Right lobe of liver (tissue), 6 donors: ENCODE measurements around the gene ABCA9. TPM values are rescaled to one million over a fixed set of nuclear protein-coding genes. Genes with fewer than 3 reads are reported as not detected.
"Not testable (repeated sequence)": the region's sequence is repeated elsewhere in the genome, so short reads cannot be mapped to it uniquely, and the experiment has no call there.

ENCODE experiments used
- ATAC-seq, 4 donors: fragments of 200-7000 bp; cut with Tn5 transposase; one replicate each; pipeline ENCODE4 v1.9.1; 2020; ENCODE audit warnings: mild to moderate bottlenecking in 4 of 4, moderate library complexity in 4 of 4
- DNase-seq, 3 donors: peaks; one replicate each; pipeline ENCODE4 v3.0.0-alpha.2; 2020
- H3K27ac ChIP-seq, 3 donors: fragments of 200-600 bp; one replicate each; pipeline ENCODE4 v1.8.0; 2022
- H3K27me3 ChIP-seq, 2 donors: fragments of 200-600 bp; one replicate each; pipeline ENCODE4 v1.8.0; 2022
- H3K36me3 ChIP-seq, 4 donors: fragments of 200-600 bp; sonication (generic) in 1 of 4; one replicate each; pipeline versions ENCODE4 v1.5.1 to v1.8.0; 2017 to 2022; ENCODE audit warnings: control low read depth in 1 of 4
- H3K4me1 ChIP-seq, 4 donors: fragments of 200-600 bp; sonication (generic) in 1 of 4; one replicate each; pipeline versions ENCODE4 v1.5.1 to v1.8.0; 2017 to 2022; ENCODE audit warnings: control low read depth in 1 of 4
- H3K4me3 ChIP-seq, 3 donors: fragments of 200-600 bp; one replicate each; pipeline ENCODE4 v1.8.0; 2022
- H3K9me3 ChIP-seq, 4 donors: fragments of 200-600 bp; sonication (generic) in 1 of 4; one replicate each; pipeline versions ENCODE4 v1.5.1 to v1.8.0; 2017 to 2022; ENCODE audit warnings: control low read depth in 1 of 4
- POLR2A ChIP-seq: fragments of 450-650 bp; IDR thresholded peaks from one replicate; pipeline ENCODE4 v1.6.1; 2017; ENCODE audit warnings: antibody characterized with exemption, mild to moderate bottlenecking
- WGBS: methylation state at CpG from one replicate; pipeline ENCODE4 v1.1.6; 2018; ENCODE audit warnings: low coverage, low lambda C conversion rate; ENCODE audit not compliant: insufficient coverage; ENCODE audit errors: missing lambda C conversion rate; 5-methylcytosine and 5-hydroxymethylcytosine counted together
- intact Hi-C, 2 donors: fragments of 100-400 bp; cut with DNase I; formaldehyde crosslinking; loops; one replicate each; pipeline versions ENCODE4 v1.11.2 to v1.14.1; 2022
- total RNA-seq, 6 experiments: library from RNA; depleted of rRNA in 2 of 6; stranded (reverse); fragments of >200 nt in 2 of 6; fragmentation: NEBNext Ultra II Directional in 3 of 6; extraction: Animal tissue kit (Norgen Biotek cat#: 25700) in 3 of 6; gene quantifications; one replicate each; pipeline versions ENCODE4 v1.1.0 to v1.2.4, GENCODE V29; 2016 to 2023
- TF ChIP-seq, protein P1 (sequence below), 4 donors: fragments of 200-600 bp in 3 of 4; fragments of 450-650 bp in 1 of 4; IDR thresholded peaks; one replicate each; pipeline versions ENCODE4 v1.5.1 to v1.8.0; 2016 to 2022; ENCODE audit warnings: antibody characterized with exemption in 4 of 4, mild to moderate bottlenecking in 2 of 4
- donor health status: DM: no; HTN: yes; CAD: no.
- donor health status: DM: no; HTN: no; CAD: no.
- donor health status: DM: no; HTN: no; CAD: no.
- donor health status: DM: no; HTN: yes; CAD: no.
- donor health status: DM: no; HTN: yes; CAD: no.

ABCA9 gene
- total RNA-seq, 6 experiments from 2014 or later: 4.9 to 19.4 (median 8.8) TPM

DNA sequence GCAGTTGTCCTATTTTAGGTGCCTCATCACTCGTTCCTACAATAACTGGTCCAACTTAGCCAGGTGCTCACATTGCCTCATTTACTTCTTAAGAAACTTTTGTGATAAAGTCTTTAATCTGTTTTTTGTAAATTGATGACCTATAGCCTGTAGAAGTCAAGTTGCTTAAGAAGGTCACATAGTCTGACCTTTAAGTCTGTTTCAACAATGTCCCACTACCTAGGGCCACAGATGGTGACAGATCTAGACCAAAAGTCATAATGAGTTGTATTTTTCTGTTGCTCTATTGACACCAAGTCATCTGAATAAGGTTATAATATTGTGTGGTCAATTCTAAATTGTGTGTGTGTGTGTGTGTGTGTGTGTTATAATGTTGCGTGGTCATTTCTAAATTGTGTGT is 45.1 kb downstream of the ABCA9 start:
- intact Hi-C loops: no loop called here
- DNase-seq: no peak
- no peak for ATAC-seq

DNA sequence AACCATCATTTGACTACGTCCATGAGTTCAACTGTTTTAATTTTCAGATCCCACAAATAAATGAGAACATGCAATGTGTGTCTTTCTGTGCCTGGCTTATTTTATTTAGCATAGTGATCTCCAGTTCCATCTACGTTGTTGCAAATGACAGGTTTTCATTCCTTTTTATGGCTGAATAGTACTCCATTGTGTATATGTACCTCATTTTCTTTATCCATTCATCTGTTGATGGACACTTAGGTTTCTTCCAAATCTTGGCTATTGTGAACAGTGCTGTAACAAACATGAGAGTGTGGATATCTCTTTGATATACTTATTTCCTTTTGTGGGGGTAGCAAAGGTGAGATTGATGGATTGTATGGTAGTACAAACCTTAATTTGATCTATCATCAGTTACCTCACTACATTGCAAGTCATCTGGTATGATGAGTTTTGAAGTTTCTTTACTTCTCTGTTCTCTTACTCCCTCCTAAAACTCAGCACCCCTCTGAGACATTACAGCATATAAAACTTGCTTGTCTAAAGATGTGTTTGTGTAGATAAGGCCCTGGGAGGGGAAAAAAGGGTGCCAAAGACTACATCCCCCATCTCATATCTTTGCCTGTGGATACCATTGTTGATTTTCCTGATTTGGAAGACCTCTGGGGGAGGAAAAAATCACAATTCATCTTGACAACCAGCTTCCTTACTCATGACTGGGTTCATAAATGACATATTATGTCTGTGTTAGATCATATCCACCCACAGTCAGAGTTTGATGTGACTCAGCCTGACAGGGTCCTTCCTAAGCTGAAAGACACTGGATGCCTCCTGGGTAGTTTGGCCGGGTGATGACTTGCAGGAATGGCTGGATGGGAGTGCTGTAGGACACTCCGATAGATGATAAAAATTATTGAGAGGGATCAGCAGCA is 47.6 kb downstream of the ABCA9 start:
- WGBS: 87% methylated on average over 4 of the region's 4 CpGs
- Histone ChIP-seq H3K9me3 (no peaks in the 10 kb centered on the region), H3K4me3 (no peak overlapping the region), H3K27ac (no peak overlapping the region), H3K27me3 (no peaks in the 10 kb centered on the region), H3K4me1 (peaks cover 0 to 5% (median 2%) of the 10 kb centered on the region in 4 donors), H3K36me3 (peaks cover 0 to 50% (median 0%) of the 10 kb centered on the region in 4 donors)
- intact Hi-C loops: no loop called here
- no peak for DNase-seq
- TF ChIP-seq POLR2A: no peak
- TF ChIP-seq, protein P1, sequence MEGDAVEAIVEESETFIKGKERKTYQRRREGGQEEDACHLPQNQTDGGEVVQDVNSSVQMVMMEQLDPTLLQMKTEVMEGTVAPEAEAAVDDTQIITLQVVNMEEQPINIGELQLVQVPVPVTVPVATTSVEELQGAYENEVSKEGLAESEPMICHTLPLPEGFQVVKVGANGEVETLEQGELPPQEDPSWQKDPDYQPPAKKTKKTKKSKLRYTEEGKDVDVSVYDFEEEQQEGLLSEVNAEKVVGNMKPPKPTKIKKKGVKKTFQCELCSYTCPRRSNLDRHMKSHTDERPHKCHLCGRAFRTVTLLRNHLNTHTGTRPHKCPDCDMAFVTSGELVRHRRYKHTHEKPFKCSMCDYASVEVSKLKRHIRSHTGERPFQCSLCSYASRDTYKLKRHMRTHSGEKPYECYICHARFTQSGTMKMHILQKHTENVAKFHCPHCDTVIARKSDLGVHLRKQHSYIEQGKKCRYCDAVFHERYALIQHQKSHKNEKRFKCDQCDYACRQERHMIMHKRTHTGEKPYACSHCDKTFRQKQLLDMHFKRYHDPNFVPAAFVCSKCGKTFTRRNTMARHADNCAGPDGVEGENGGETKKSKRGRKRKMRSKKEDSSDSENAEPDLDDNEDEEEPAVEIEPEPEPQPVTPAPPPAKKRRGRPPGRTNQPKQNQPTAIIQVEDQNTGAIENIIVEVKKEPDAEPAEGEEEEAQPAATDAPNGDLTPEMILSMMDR (IDR thresholded peaks at IDR 0.05): no peak
- no peak for ATAC-seq

More for the DNA sequence above, 45.1 kb downstream of the ABCA9 start:
- no peak for TF ChIP-seq POLR2A
- TF ChIP-seq, protein P1 (IDR thresholded peaks at IDR 0.05): no peak
- 83% methylated on average over 2 of the region's 2 CpGs for WGBS
- H3K4me1 ChIP-seq: peaks cover 0 to 17% (median 7%) of the 10 kb centered on the region in 4 donors
- H3K27ac ChIP-seq: no peak overlapping the region
- H3K36me3 ChIP-seq: peaks cover 0 to 36% (median 0%) of the 10 kb centered on the region in 4 donors
- no peak overlapping the region for H3K4me3 ChIP-seq
- no peaks in the 10 kb centered on the region for H3K27me3 ChIP-seq
- H3K9me3 ChIP-seq: no peaks in the 10 kb centered on the region

DNA sequence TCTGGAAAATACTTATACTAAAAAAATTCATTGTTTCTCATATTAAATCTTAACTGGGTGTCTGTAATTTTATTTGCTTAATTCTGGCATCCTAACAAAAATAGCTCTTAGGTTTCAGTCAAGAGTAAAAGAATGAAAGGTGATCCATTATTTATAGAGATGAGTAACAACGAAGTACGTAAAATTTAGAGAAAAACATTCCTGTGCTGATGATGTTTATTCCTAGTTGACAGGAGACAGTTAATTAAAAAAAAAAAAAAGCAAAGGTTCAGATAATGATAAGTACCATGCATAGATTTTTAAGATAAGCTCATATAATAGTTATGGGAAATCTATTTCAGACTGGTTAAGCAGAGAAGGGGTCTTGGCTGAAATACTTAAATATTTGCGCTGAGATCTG is 50.8 kb downstream of the ABCA9 start:
- intact Hi-C loops: no loop called here
- H3K36me3 ChIP-seq: peaks cover 0 to 62% (median 1%) of the 10 kb centered on the region in 4 donors
- 100% methylated on average over 3 of the region's 3 CpGs for WGBS
- no peaks in the 10 kb centered on the region for H3K4me1 ChIP-seq
- TF ChIP-seq, protein P1 (IDR thresholded peaks at IDR 0.05): no peak
- TF ChIP-seq POLR2A: no peak
- no peaks in the 10 kb centered on the region for H3K27me3 ChIP-seq
- no peaks in the 10 kb centered on the region for H3K9me3 ChIP-seq
- no peak overlapping the region for H3K27ac ChIP-seq
- DNase-seq (no peak), ATAC-seq (no peak)
- H3K4me3 ChIP-seq: no peak overlapping the region

DNA sequence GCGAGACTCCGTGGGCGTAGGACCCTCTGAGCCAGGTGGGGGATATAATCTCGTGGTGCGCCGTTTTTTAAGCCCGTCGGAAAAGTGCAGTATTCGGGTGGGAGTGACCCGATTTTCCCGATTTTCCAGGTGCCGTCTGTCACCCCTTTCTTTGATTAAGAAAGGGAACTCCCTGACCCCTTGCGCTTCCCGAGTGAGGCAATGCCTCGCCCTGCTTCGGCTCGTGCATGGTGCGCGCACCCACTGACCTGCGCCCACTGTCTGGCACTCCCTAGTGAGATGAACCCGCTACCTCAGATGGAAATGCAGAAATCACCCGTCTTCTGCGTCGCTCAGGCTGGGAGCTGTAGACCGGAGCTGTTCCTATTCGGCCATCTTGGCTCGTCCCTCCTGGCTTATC is 56.0 kb downstream of the ABCA9 start:
- H3K27ac ChIP-seq, intact Hi-C loops, H3K27me3 ChIP-seq, H3K4me1 ChIP-seq, ATAC-seq, H3K9me3 ChIP-seq, H3K4me3 ChIP-seq, DNase-seq: not testable (repeated sequence)
- H3K36me3 ChIP-seq: peaks cover 0 to 40% (median 1%) of the 10 kb centered on the region in 4 donors
- 93% methylated on average over 11 of the region's 27 CpGs for WGBS

DNA sequence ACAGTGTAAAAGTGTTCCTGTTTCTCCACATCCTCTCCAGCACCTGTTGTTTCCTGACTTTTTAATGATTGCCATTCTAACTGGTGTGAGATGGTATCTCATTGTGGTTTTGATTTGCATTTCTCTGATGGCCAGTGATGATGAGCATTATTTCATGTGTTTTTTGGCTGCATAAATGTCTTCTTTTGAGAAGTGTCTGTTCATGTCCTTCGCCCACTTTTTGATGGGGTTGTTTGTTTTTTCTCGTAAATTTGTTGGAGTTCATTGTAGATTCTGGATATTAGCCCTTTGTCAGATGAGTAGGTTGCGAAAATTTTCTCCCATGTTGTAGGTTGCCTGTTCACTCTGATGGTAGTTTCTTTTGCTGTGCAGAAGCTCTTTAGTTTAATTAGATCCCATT is 61.0 kb downstream of the ABCA9 start:
- H3K27me3 ChIP-seq, H3K9me3 ChIP-seq, H3K4me1 ChIP-seq, intact Hi-C loops, ATAC-seq, H3K4me3 ChIP-seq, H3K27ac ChIP-seq, DNase-seq: not testable (repeated sequence)
- 83% methylated on average over 3 of the region's 3 CpGs for WGBS
- peaks cover 0 to 12% (median 0%) of the 10 kb centered on the region in 4 donors for H3K36me3 ChIP-seq
